B cell (primary cell): Measurements from ENCODE around the gene STXBP6. TPM values are rescaled to one million over a fixed set of nuclear protein-coding genes. Genes with fewer than 3 reads are reported as not detected.

Experiments
- ATAC-seq: fragments of 200-7000 bp; cut with Tn5 transposase; one replicate; pipeline ENCODE4 v1.10.0; 2021; ENCODE audit warnings: low read depth, mild to moderate bottlenecking, moderate number of reproducible peaks, moderate library complexity
- CTCF ChIA-PET: fragments of 350-600 bp; sonication (Branson Sonifier 250); formaldehyde crosslinking; loops from one replicate; lab custom pipeline; 2021; ENCODE audit warnings: antibody characterized with exemption, inconsistent platforms; lab: Charles Lee
- POLR2A ChIA-PET: fragments of 350-600 bp; sonication (Branson Sonifier 250); formaldehyde crosslinking; loops from one replicate; lab custom pipeline; 2021; ENCODE audit warnings: antibody characterized with exemption; lab: Charles Lee
- DNase-seq: peaks from one replicate; pipeline ENCODE4 v3.0.0; 2013
- H2AFZ ChIP-seq: 2 replicates; pipeline ENCODE4 v1.6.1; 2012; ENCODE audit warnings: mild to moderate bottlenecking, low read depth, low read length; ENCODE audit not compliant: insufficient read depth, poor library complexity, severe bottlenecking
- H3K27ac ChIP-seq, 2 donors: 1 replicate in 1 of 2; 2 replicates in 1 of 2; pipeline ENCODE4 v1.5.1; 2012 to 2013; ENCODE audit warnings: low read length in 2 of 2, mild to moderate bottlenecking in 2 of 2, moderate library complexity in 1 of 2
- H3K27me3 ChIP-seq, 4 experiments: fragments of 200-600 bp in 1 of 4; sonication (generic) in 1 of 4; replicated peaks in 1 of 4; 1 replicate in 2 of 4; 2 replicates in 2 of 4; pipeline versions ENCODE4 v1.6.1 to v1.7.0; 2013 to 2016; ENCODE audit warnings: low read length in 3 of 4, mild to moderate bottlenecking in 2 of 4, mixed read lengths in 1 of 4, moderate library complexity in 1 of 4; ENCODE audit not compliant: insufficient read depth in 4 of 4, control insufficient read depth in 3 of 4; ENCODE audit errors: control extremely low read depth in 1 of 4
- H3K36me3 ChIP-seq, 2 experiments: replicated peaks in 1 of 2; 1 replicate in 1 of 2; 2 replicates in 1 of 2; pipeline versions ENCODE4 v1.6.1 to v1.7.1; 2013; ENCODE audit warnings: low read length in 1 of 2; ENCODE audit not compliant: insufficient read depth in 2 of 2, control insufficient read depth in 1 of 2; ENCODE audit errors: control extremely low read depth in 1 of 2, extremely low read depth in 1 of 2
- H3K4me1 ChIP-seq, 2 donors: fragments of 200-600 bp in 1 of 2; sonication (generic) in 1 of 2; 1 replicate in 1 of 2; 2 replicates in 1 of 2; pipeline versions ENCODE4 v1.5.1 to v1.6.1; 2013 to 2017; ENCODE audit warnings: low read length in 2 of 2; ENCODE audit not compliant: control insufficient read depth in 2 of 2, insufficient read depth in 2 of 2
- H3K4me2 ChIP-seq: replicated peaks from 2 replicates; pipeline ENCODE3; 2012; ENCODE audit warnings: mild to moderate bottlenecking, low read depth, low read length; ENCODE audit not compliant: poor library complexity, severe bottlenecking
- H3K4me3 ChIP-seq, 5 experiments: fragments of 200-600 bp in 1 of 5; sonication (generic) in 1 of 5; 1 replicate in 3 of 5; 2 replicates in 2 of 5; pipeline versions ENCODE4 v1.5.1 to v1.7.0; 2011 to 2016; ENCODE audit warnings: low read length in 4 of 5, mild to moderate bottlenecking in 4 of 5, low read depth in 2 of 5, control low read depth in 1 of 5, moderate library complexity in 1 of 5; ENCODE audit not compliant: insufficient read depth in 1 of 5; ENCODE audit errors: control extremely low read depth in 1 of 5, extremely low read depth in 1 of 5
- H3K79me2 ChIP-seq: fragments of 200-600 bp; sonication (generic); one replicate; pipeline ENCODE4 v1.6.0; 2016; ENCODE audit warnings: low read length; ENCODE audit not compliant: control insufficient read depth, insufficient read depth
- H3K9ac ChIP-seq: fragments of 200-600 bp; sonication (generic); 2 replicates; pipeline ENCODE4 v1.6.1; 2017; ENCODE audit warnings: mild to moderate bottlenecking, low read length, moderate library complexity
- H3K9me3 ChIP-seq, 3 donors: one replicate each; pipeline versions ENCODE4 v1.6.1 to v1.7.1; 2013; ENCODE audit warnings: low read length in 2 of 3; ENCODE audit not compliant: control insufficient read depth in 2 of 3, insufficient read depth in 1 of 3; ENCODE audit errors: control extremely low read depth in 1 of 3
- H4K20me1 ChIP-seq: 2 replicates; pipeline ENCODE4 v1.6.0; 2012; ENCODE audit warnings: mild to moderate bottlenecking, low read length; ENCODE audit not compliant: insufficient read depth, control insufficient read depth, poor library complexity, severe bottlenecking
- H3K27ac Mint-ChIP-seq: one replicate; pipeline ENCODE4 v1.8.0; 2021; ENCODE audit warnings: mixed read lengths
- H3K27me3 Mint-ChIP-seq: one replicate; pipeline ENCODE4 v1.8.0; 2021; ENCODE audit warnings: mixed read lengths
- H3K4me1 Mint-ChIP-seq: one replicate; pipeline ENCODE4 v1.8.0; 2021; ENCODE audit warnings: mixed read lengths
- H3K4me3 Mint-ChIP-seq: one replicate; pipeline ENCODE4 v1.8.0; 2021; ENCODE audit warnings: mixed read lengths
- H3K9me3 Mint-ChIP-seq: one replicate; pipeline ENCODE4 v1.8.0; 2022; ENCODE audit warnings: mixed read lengths; ENCODE audit not compliant: insufficient read depth
- CTCF ChIP-seq: fragments of 200-600 bp; IDR thresholded peaks from one replicate; pipeline ENCODE4 v1.8.0; 2022; ENCODE audit warnings: antibody characterized with exemption, mild to moderate bottlenecking
- EZH2 ChIP-seq: IDR thresholded peaks from 2 replicates; pipeline ENCODE4 v1.6.1; 2012; ENCODE audit warnings: borderline replicate concordance, low read depth, mild to moderate bottlenecking, moderate library complexity, low read length; ENCODE audit not compliant: insufficient read depth, poor library complexity, severe bottlenecking
- WGBS: methylation state at CpG from one replicate; pipeline ENCODE4 v1.1.5; 2013; ENCODE audit warnings: missing lambda C conversion rate; ENCODE audit not compliant: insufficient coverage; 5-methylcytosine and 5-hydroxymethylcytosine counted together
- intact Hi-C: fragments of 100-400 bp; cut with micrococcal nuclease; formaldehyde crosslinking; loops from one replicate; pipeline ENCODE4 v1.10.0; 2022
- polyA plus RNA-seq: library from polyadenylated mRNA; depleted of rRNA; stranded (reverse); fragments of >200 nt; gene quantifications from 2 replicates; pipeline ENCODE4 v1.2.3, GENCODE V29; 2012
- total RNA-seq, 2 donors: library from RNA; stranded (reverse); fragments of 120-200 nt in 1 of 2; gene quantifications; 1 replicate in 1 of 2; 2 replicates in 1 of 2; pipeline versions ENCODE4 v1.2.3 to v1.2.4, GENCODE V29; 2013 to 2022

The STXBP6 gene
- total and polyA plus RNA-seq, 2 donors (not counting 1 experiment from before 2014, with no cell fraction given), result 0.01 TPM; not detected in 1

DNA sequence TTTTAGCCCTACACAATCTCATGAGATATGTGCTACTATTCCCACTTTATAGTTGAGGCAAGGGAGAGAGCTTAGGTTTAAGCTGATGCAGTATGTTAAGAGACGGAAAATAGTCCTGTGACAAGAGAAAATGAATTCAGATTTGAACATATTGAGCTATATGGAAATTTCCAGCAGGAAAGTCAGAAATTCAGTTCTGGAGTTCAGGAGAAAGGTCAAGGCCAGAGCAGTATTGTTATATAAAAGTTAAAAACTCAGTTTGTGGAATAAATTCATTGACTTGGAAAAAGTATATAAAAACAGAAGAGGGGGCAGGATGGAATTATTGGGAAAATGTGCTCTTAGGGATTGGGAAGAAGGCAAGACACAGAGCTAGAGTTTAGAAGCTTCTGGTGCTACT, 248.9 kb downstream of the STXBP6 start:
- Histone ChIP-seq H3K27me3 (no peaks in the 10 kb centered on the region), H3K9ac (no peak overlapping the region), H3K79me2 (no peaks in the 10 kb centered on the region), H4K20me1 (no peaks in the 10 kb centered on the region), H3K27ac (no peak overlapping the region), H3K4me3 (no peak overlapping the region), H3K9me3 (peaks cover 0 to 2% (median 0%) of the 10 kb centered on the region in 3 donors), H3K4me2 (no peak overlapping the region), H3K4me1 (no peaks in the 10 kb centered on the region), H3K36me3 (no peaks in the 10 kb centered on the region), H2AFZ (no peak overlapping the region)
- CTCF ChIA-PET, result interaction anchor here (0.7 kb wide), 1 partner anchor 9 kb away, joined by 3 read pairs; no protein-coding TSS in a partner anchor
- no peak for TF ChIP-seq EZH2
- POLR2A ChIA-PET, result no interaction called here
- H3K27me3 Mint-ChIP-seq, result peaks cover 6% of the 10 kb centered on the region
- 92% methylated on average over 1 of the region's 1 CpG for WGBS
- DNase-seq, result no peak
- ATAC-seq, result no peak
- H3K4me3 Mint-ChIP-seq, result no peak overlapping the region
- intact Hi-C loops, result no loop called here
- H3K27ac Mint-ChIP-seq, result no peak overlapping the region
- H3K9me3 Mint-ChIP-seq, result no peaks in the 10 kb centered on the region
- H3K4me1 Mint-ChIP-seq, result peaks cover 4% of the 10 kb centered on the region

DNA sequence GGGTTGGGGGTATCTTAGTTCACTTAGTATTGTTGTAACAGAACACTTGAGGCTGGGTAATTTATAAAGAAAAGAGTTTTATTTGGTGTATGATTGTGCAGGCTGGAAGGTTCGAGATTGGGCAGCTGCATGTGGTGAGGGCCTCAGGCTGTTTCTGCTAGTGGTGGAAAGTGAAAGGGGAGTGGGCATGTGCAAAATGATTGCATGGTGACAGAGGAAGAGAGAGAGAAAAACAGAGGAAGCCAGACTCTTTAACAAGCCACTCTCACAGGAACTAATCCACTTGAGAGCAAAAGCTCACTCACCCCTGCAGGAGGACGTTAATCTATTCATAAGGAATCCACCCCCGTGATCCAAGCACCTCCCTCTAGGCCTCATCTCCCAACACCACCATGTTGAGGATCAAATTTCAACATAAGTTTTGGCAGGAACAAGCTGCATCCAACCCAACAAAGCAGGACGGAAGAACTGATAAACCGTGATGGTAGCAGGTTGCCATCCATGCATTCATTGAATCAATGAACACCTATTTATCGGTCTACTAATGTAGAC, 251.0 kb downstream of the STXBP6 start:
- Mint-ChIP-seq H3K4me3 (no peak overlapping the region), H3K27ac (no peak overlapping the region), H3K27me3 (peaks cover 10% of the 10 kb centered on the region), H3K9me3 (no peaks in the 10 kb centered on the region), H3K4me1 (peaks cover 4% of the 10 kb centered on the region)
- Histone ChIP-seq H3K4me2 (no peak overlapping the region), H3K9ac (no peak overlapping the region), H3K9me3 (no peaks in the 10 kb centered on the region), H2AFZ (no peak overlapping the region), H3K36me3 (no peaks in the 10 kb centered on the region), H3K4me1 (no peaks in the 10 kb centered on the region), H3K27me3 (peaks cover 0 to 4% (median 0%) of the 10 kb centered on the region in 4 experiments), H4K20me1 (no peaks in the 10 kb centered on the region), H3K4me3 (no peak overlapping the region), H3K27ac (no peak overlapping the region), H3K79me2 (no peaks in the 10 kb centered on the region)
- intact Hi-C loops, result no loop called here
- ChIA-PET CTCF (no interaction called here), POLR2A (no interaction called here)
- no peak for ATAC-seq
- WGBS, result 57% methylated on average over 5 of the region's 6 CpGs
- DNase-seq, result no peak
- TF ChIP-seq CTCF, result no peak
- no peak for TF ChIP-seq EZH2
